Stimulated activated CD4-positive, alpha-beta T cell treated with anti-CD3 and anti-CD28 coated beads, Interleukin-15, amount 100 ng/mL, for 24 hours (primary cell): ENCODE measurements around the gene NR2C2.
"Not testable (repeated sequence)": the region's sequence is repeated elsewhere in the genome, so short reads cannot be mapped to it uniquely, and the experiment has no call there.

Experiments
- DNase-seq: peaks from one replicate; pipeline ENCODE4 v3.0.0-alpha.2; 2020

Gene NR2C2

DNA sequence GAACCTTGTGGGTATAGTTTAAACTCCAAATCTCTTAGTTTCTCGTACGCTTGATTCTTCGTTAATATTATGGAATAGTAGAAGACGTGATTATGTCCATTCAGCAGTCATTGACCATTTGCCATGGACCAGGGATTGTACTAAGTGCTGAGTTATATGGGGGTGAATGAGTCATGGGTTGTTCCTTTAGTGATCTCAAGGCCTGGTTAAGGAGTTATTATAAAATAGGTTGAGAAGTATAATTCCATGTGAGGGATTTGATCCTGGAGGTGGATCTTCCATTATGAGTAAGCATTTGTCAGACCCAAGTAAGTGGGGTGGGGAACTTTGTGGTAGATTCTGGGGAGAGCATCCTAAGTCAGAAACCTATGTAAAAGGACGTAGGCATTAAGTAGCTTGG is 15.4 kb downstream of the NR2C2 start:
- no peak for DNase-seq

DNA sequence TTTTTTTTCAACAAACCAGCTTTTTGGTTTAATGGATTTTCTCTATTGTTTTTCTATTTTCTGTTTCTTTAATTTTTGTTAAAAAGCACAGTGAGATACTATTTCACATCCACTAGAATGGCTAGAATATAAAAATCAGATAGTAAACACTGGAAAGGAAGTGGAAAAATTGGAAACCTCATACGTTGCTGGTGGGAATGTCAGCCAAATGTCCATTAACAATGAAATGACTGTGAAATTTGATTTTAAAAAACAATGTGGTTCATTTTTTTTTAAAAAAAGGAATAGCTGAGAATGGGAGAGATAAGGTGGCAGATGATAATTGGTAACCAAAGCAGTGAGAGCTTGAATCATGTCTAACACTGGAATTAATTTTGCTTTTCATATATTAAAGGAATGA is 19.9 kb downstream of the NR2C2 start:
- no peak for DNase-seq

- no peak for DNase-seq
These were observed 22.3 kb downstream of the NR2C2 start for GRCh38 chr3:14969671-14970070.

GRCh38 chr3:14976317-14976716 is 28.9 kb downstream of the NR2C2 start:
- DNase-seq: no peak

DNA sequence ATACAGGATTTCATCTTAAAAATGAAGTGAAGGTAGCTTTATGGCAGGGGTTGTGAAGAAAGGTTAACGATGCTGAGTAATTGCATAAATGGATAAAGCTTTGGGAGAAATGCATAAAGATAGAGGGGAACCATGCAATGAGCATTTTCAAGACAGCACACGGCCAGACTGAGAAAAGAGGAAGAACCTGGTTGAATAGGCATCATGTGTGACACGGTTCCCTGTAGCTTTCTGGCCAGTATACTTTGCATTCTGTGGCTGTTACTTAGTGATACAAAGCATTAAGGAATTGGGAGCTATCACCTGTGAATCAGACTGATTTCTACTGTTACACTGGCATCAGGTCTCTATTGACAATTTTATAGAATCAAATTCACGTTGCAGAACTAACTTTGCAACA is 33.3 kb downstream of the NR2C2 start:
- DNase-seq: no peak

GRCh38 chr3:14984581-14985113 is 37.3 kb downstream of the NR2C2 start:
- no peak for DNase-seq

- peak; percentile 34 for DNase-seq
These were observed 41.6 kb downstream of the NR2C2 start for GRCh38 chr3:14988988-14989394.

DNA sequence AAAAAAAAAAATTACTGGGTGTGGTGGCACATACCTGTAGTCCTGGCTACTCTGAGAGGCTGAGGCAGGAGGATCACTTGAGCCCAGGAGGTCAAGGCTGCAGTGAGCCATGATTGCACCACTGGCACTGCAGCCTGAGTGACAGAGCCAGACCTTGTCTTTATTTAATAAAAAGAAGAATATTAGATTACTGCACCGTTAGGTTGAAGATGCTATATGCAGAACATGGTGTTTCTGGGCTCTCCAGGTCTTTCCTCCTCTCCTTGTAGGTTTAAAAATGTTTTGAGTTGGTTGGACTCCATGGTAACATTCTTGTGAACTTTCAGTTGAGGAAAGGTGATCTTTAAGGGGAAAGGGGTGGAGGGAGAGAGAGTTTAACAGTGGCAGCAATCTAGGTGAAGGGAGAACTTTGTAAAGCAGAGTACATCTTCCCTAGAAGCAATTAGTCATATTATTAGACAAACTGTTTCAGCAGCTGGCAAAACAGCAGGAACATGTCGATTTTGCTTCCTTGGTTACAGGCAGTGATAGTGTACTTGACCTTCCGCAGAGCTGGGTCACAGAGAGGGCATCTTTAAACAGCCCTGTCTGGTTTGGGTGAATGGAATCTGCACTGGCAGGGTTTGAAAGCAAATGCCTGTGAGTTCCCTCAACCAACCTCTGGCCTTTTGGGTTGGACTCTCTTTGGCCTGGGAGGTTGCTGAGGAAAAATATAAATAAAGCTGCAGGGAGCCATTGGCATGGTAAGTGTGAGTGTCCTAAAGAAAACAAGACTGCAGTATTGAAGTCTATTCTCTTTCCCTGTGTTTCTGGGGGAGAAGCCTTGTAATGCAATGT is 42.8 kb downstream of the NR2C2 start:
- DNase-seq: no peak

DNA sequence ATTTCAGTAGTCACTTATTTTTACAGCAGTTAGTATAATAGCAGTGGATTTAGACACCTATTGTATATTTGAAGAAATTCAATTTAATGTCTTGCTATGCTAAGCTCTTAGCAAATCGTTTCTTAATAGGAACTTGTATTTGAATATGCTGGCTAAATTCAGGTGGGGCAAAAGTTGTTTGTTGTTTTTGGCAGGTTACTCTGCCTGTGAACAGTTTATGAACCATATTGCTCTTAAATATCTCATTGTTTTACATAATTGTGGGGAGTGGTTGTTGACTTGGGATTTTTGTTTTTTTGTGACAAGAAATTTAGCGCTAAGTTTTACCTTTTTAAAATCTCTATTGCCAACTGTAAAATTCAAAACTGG is 43.4 kb downstream of the NR2C2 start:
- no peak for DNase-seq

- DNase-seq: no peak
These were observed 43.9 kb downstream of the NR2C2 start for GRCh38 chr3:14991151-14991742.

DNA sequence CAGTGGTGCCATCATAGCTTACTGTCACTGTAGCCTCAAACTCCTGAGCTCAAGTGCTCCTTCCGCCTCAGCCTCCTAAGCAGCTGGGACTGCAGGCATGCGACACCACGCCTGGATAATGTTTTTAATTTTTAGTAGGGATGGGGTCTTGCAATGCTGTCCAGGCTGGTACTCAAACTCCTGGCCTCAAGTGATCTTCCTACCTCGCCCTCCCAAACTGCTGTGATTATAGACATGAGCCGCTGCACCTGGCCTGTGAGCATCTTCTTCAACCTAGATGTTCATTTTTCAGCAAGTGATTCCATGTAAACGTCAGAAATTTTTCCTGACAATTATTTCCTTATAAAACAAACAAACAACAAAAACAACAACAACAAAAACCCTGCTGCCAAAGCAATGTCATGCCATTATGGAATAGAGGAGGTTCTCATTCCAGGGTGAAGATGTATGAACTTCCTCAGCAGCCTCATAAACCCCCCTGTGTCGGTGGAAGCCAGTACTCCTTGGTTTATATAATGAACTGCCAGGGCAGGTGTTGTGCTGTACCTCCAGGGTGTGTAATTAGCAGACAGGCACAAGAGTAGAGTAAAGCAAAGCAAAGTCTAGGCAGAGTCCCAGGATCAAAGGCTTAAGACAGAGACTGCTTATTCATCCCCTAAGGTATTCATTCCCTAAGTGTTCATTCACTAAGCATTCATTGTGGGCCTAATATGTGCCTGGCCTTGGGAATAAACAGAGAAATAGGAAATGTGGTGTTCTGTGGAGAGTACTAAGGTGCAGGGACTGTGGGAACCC is 44.6 kb downstream of the NR2C2 start:
- no peak for DNase-seq

DNA sequence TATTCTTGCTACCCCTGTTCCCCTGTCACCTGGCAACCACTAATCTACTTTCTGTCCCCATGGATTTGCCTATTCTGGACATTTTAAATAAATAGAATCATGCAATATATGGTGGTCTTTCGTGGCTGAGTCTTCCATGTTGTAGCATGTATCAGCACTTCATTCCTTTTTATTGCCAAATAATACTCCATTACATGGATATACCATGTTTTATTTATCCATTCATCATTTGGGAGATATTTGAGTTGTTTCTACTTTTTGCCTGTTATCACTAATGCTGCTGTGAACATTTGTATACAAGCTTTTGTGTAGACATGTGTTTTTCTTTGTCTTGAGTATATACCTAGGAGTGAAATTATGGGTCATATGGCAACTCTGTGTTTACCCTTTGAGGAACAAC is 50.6 kb downstream of the NR2C2 start:
- DNase-seq: no peak

DNA sequence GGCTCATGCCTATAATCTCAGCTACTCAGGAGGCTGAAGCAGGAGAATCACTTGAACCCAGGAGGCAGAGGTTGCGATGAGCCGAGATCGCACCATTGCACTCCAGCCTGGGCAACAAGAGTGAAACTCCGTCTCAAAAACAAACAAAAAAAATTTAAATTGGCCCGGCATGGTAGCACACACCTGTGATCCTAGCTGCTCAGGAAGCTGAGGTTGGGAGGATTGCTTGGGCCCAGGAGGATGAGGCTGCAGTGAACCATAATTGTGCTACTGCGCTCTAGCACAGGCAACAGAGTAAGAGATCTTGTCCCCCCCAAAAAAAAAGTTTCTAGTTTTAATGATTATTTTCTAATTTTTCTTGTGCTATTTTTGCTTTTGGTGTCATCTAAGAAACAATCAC is 51.8 kb downstream of the NR2C2 start:
- not testable (repeated sequence) for DNase-seq

GRCh38 chr3:15007681-15008141 is 60.3 kb downstream of the NR2C2 start:
- no peak for DNase-seq

GRCh38 chr3:15009167-15009566 is 61.8 kb downstream of the NR2C2 start:
- DNase-seq: no peak

DNA sequence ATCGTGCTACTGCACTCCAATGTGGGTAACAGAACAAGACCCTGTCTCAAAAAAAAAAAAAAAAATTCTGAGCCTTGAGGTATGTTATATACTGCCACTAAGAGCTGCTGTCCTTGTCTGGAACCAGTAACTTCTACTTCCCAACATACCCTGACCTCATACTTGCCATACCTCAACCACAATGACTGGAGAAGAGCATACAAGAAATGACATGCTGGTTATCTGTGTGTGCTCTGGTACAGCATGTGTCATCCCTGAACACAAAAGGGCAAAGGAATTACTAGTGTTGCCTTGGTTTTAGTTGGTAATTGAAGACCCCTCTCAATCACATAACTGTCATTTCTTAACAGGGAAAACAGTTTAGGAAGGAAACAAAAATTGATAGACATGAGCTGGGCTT is 63.3 kb downstream of the NR2C2 start:
- DNase-seq: no peak

DNA sequence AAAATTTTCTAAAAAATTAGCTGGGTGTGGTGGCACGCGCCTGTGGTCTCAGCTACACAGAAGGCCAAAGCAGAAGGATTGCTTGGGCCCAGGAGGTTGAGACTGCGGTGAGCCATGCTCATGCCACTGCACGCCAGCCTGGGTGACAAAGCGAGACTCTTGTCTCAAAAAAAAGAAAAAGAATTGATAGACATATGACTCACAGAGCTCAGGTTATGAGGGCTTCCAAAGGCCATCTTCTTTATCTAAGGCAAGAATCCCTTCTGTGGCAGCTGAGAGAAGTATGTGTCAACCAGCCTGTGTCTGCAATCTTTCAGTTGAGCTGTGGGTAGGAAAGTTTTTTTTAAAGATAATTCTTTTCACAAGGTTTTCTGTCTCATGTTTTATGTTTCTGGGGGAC is 63.8 kb downstream of the NR2C2 start:
- no peak for DNase-seq

DNA sequence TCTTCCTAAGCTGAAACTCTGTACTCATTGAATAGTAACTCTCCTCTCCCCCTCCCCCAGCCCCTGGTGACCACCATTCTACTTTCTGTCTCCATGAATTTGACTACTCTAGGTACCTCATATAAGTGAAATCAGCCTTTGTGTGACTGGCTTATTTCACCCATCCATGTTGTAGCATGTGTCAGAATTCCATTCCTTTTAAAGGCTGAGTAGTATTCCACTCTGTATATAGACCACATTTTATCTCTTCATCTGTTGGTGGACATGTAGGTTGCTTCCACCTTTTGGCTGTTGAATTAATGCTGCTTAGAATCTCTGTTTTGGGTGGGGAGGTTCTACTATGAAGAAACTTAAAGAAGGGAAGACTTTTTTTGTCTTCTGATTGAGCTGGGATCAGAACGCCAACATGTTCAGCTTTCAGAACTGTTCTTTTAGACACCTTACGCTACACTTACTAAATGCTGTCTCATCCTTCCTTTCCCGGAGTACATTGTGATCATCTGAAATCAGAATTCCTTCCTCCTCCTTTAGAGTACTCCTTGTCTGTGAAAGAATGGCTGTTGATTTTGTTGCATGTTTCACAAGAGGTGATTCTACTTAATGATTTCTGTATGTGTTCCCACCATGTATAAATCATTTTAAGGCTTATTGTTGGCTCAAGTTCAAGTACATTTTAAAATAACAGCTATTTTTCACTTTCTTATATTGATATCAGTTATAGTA is 67.4 kb downstream of the NR2C2 start:
- DNase-seq: no peak

GRCh38 chr3:15015456-15015855 is 68.1 kb downstream of the NR2C2 start:
- DNase-seq: no peak

DNA sequence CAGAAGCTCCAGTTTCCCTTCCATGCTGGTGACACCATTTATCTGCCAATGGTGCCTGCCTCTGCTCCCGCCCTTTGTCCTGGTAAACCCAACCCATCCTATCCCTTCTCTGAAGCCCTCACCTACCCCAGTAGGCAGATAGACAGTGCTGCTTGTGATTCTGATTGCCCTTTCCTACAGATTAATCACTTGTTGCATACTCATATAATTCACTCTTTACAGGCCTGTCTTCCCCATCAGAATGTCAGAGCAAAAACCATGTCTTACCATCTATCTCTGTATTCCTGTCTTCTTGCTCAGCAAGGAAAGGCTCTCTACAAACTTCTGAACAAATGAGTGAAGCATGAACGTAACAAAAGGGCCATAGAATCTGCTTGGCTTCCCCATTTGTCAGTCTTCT is 69.8 kb downstream of the NR2C2 start:
- DNase-seq: no peak

GRCh38 chr3:15023249-15023648 is 75.9 kb downstream of the NR2C2 start:
- DNase-seq: no peak

DNA sequence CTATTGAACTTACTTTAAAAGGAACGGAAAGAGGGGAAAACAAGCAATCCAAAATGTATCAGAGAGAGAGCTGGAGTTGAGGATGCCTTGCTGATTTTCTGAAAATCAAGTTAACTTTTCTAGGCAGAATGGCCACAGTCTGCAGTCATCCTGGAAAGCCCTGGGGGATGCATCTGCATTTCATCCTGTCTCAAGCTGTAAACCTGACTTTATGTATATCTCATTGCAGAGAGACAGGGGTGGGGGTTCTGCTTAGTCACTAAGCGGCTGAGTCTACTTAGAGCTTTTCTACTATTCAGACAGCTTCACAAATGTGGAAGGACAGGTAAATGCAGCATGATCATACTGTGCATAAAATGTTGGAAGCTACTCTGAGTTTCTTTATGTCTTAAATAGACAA is 76.3 kb downstream of the NR2C2 start:
- no peak for DNase-seq

- no peak for DNase-seq
These were observed 82.2 kb downstream of the NR2C2 start for GRCh38 chr3:15029625-15030024.
